ENCODE results near the gene ABCB9. TPM values are rescaled to one million over a fixed set of nuclear protein-coding genes. Genes with fewer than 3 reads are reported as not detected.

The ABCB9 gene
- total and polyA plus RNA-seq, 2 donors (not counting 1 experiment from before 2014, with no cell fraction given) = 2.1 to 3.7 TPM

GRCh38 chr12:122989225-122989839 is 23.1 kb upstream of the ABCB9 start:
- POLR2A ChIA-PET = interaction anchor here (0.7 kb wide), 1 partner anchor 128 kb away, joined by 3 read pairs; no protein-coding TSS in a partner anchor
- H3K4me3 Mint-ChIP-seq = no peak overlapping the region
- intact Hi-C loops (cut with micrococcal nuclease) = no loop called here
- DNase-seq (no peak), ATAC-seq (ENCODE audit: low read depth) (no peak)
- H3K27me3 Mint-ChIP-seq = no peaks in the 10 kb centered on the region
- TF ChIP-seq EZH2 (IDR thresholded peaks at IDR 0.05; ENCODE audit: borderline replicate concordance, insufficient read depth, low read depth, low read length, poor library complexity, severe bottlenecking) (no peak), CTCF (IDR thresholded peaks at IDR 0.05) (no peak)
- no peaks in the 10 kb centered on the region for H3K9me3 Mint-ChIP-seq (ENCODE audit: insufficient read depth)
- H3K27ac ChIP-seq (ENCODE audit: low read length in 2 of 2) = no peak overlapping the region
- H2AFZ ChIP-seq (ENCODE audit: insufficient read depth, low read depth, low read length, poor library complexity, severe bottlenecking) = no peak overlapping the region
- H3K36me3 ChIP-seq (replicated peaks in 1 of 2; ENCODE audit: control extremely low read depth in 1 of 2, control insufficient read depth in 1 of 2, extremely low read depth in 1 of 2, insufficient read depth in 2 of 2, low read length in 1 of 2) = no peaks in the 10 kb centered on the region
- H3K79me2 ChIP-seq (ENCODE audit: control insufficient read depth, insufficient read depth, low read length) = no peaks in the 10 kb centered on the region
- no peak overlapping the region for H3K4me3 ChIP-seq (ENCODE audit: control extremely low read depth in 1 of 5, extremely low read depth in 1 of 5, insufficient read depth in 1 of 5, low read depth in 2 of 5, low read length in 4 of 5)
- no peak overlapping the region for H3K27ac Mint-ChIP-seq
- no peaks in the 10 kb centered on the region for H3K9me3 ChIP-seq (ENCODE audit: control extremely low read depth in 1 of 3, control insufficient read depth in 2 of 3, insufficient read depth in 1 of 3, low read length in 2 of 3)
- H3K4me2 ChIP-seq (replicated peaks; ENCODE audit: low read depth, low read length, poor library complexity, severe bottlenecking) = no peak overlapping the region
- no peaks in the 10 kb centered on the region for H3K27me3 ChIP-seq (replicated peaks in 1 of 4; ENCODE audit: control extremely low read depth in 1 of 4, control insufficient read depth in 3 of 4, insufficient read depth in 4 of 4, low read length in 3 of 4)
- CTCF ChIA-PET = interaction anchor here (0.5 kb wide), 1 partner anchor 308 kb away, joined by 3 read pairs; no protein-coding TSS in a partner anchor
- no peaks in the 10 kb centered on the region for H3K4me1 ChIP-seq (ENCODE audit: control insufficient read depth in 2 of 2, insufficient read depth in 2 of 2, low read length in 2 of 2)
- peaks cover 5% of the 10 kb centered on the region for H3K4me1 Mint-ChIP-seq
- 88% methylated on average over 7 of the region's 10 CpGs for WGBS (ENCODE audit: insufficient coverage)
- no peak overlapping the region for H3K9ac ChIP-seq (ENCODE audit: low read length)
- no peaks in the 10 kb centered on the region for H4K20me1 ChIP-seq (ENCODE audit: control insufficient read depth, insufficient read depth, low read length, poor library complexity, severe bottlenecking)

- H3K4me3 Mint-ChIP-seq = no peak overlapping the region
- DNase-seq (no peak), ATAC-seq (ENCODE audit: low read depth) (no peak)
- no peak overlapping the region for H3K4me2 ChIP-seq (replicated peaks; ENCODE audit: low read depth, low read length, poor library complexity, severe bottlenecking)
- 92% methylated on average over 21 of the region's 21 CpGs for WGBS (ENCODE audit: insufficient coverage)
- no peak overlapping the region for H3K9ac ChIP-seq (ENCODE audit: low read length)
- no peaks in the 10 kb centered on the region for H3K79me2 ChIP-seq (ENCODE audit: control insufficient read depth, insufficient read depth, low read length)
- H2AFZ ChIP-seq (ENCODE audit: insufficient read depth, low read depth, low read length, poor library complexity, severe bottlenecking) = no peak overlapping the region
- H3K4me3 ChIP-seq (ENCODE audit: control extremely low read depth in 1 of 5, extremely low read depth in 1 of 5, insufficient read depth in 1 of 5, low read depth in 2 of 5, low read length in 4 of 5) = no peak overlapping the region
- H3K9me3 Mint-ChIP-seq (ENCODE audit: insufficient read depth) = no peaks in the 10 kb centered on the region
- H3K36me3 ChIP-seq (replicated peaks in 1 of 2; ENCODE audit: control extremely low read depth in 1 of 2, control insufficient read depth in 1 of 2, extremely low read depth in 1 of 2, insufficient read depth in 2 of 2, low read length in 1 of 2) = no peaks in the 10 kb centered on the region
- no peaks in the 10 kb centered on the region for H3K9me3 ChIP-seq (ENCODE audit: control extremely low read depth in 1 of 3, control insufficient read depth in 2 of 3, insufficient read depth in 1 of 3, low read length in 2 of 3)
- CTCF ChIA-PET = interaction anchor here (0.5 kb wide), 1 partner anchor 309 kb away, joined by 3 read pairs; no protein-coding TSS in a partner anchor
- no peak overlapping the region for H3K27ac ChIP-seq (ENCODE audit: low read length in 2 of 2)
- TF ChIP-seq EZH2 (IDR thresholded peaks at IDR 0.05; ENCODE audit: borderline replicate concordance, insufficient read depth, low read depth, low read length, poor library complexity, severe bottlenecking) (no peak), CTCF (IDR thresholded peaks at IDR 0.05) (no peak)
- no peak overlapping the region for H3K27ac Mint-ChIP-seq
- intact Hi-C loops (cut with micrococcal nuclease) = no loop called here
- H4K20me1 ChIP-seq (ENCODE audit: control insufficient read depth, insufficient read depth, low read length, poor library complexity, severe bottlenecking) = no peaks in the 10 kb centered on the region
- no peaks in the 10 kb centered on the region for H3K27me3 ChIP-seq (replicated peaks in 1 of 4; ENCODE audit: control extremely low read depth in 1 of 4, control insufficient read depth in 3 of 4, insufficient read depth in 4 of 4, low read length in 3 of 4)
- H3K4me1 ChIP-seq (ENCODE audit: control insufficient read depth in 2 of 2, insufficient read depth in 2 of 2, low read length in 2 of 2) = peaks cover 0 to 5% of the 10 kb centered on the region in 2 donors
- peaks cover 11% of the 10 kb centered on the region for H3K4me1 Mint-ChIP-seq
- POLR2A ChIA-PET = no interaction called here
- H3K27me3 Mint-ChIP-seq = no peaks in the 10 kb centered on the region
Observed at GRCh38 chr12:122988612-122989212, 22.4 kb upstream of the ABCB9 start.

Data from B cell (primary cell).